AG04450 (cell line): ENCODE data around the gene SPATA46. TPM values are rescaled to one million over a fixed set of nuclear protein-coding genes. Genes with fewer than 3 reads are reported as not detected.
"Not testable (repeated sequence)": the region's sequence is repeated elsewhere in the genome, so short reads cannot be mapped to it uniquely, and the experiment has no call there.

Source experiments
- CTCF ChIA-PET: fragments of 300-600, 350-600 bp; formaldehyde crosslinking; extraction: SDS; loops from one replicate; lab custom pipeline; 2022; ENCODE audit warnings: antibody characterized with exemption, inconsistent platforms; lab: Charles Lee
- POLR2A ChIA-PET: fragments of 350-600 bp; formaldehyde crosslinking; extraction: SDS; loops from one replicate; lab custom pipeline; 2021; ENCODE audit warnings: antibody characterized with exemption, inconsistent platforms; lab: Yijun Ruan, JAX
- DNase-seq: peaks from one replicate; pipeline ENCODE4 v3.0.0-alpha.2; 2011; ENCODE audit warnings: low read depth, low spot score
- H3K27ac ChIP-seq: one replicate; pipeline ENCODE4 v1.5.1; 2012; ENCODE audit warnings: low read depth, low read length, control low read depth
- H3K27me3 ChIP-seq: one replicate; pipeline ENCODE4 v1.6.0; 2012; ENCODE audit warnings: low read length; ENCODE audit not compliant: control insufficient read depth, insufficient read depth
- H3K4me3 ChIP-seq: 2 replicates; pipeline ENCODE4 v1.5.1; 2011; ENCODE audit warnings: mild to moderate bottlenecking, low read depth, low read length, control low read depth
- H3K9me3 ChIP-seq: 2 replicates; pipeline ENCODE4 v1.5.1; 2012; ENCODE audit warnings: low read length; ENCODE audit not compliant: control insufficient read depth, insufficient read depth
- polyA plus RNA-seq: library from polyadenylated mRNA; depleted of rRNA; stranded (reverse); fragments of >200 nt; gene quantifications from 2 replicates; pipeline ENCODE4 v1.2.3, GENCODE V29; 2011
- TF ChIP-seq, protein P1 (sequence below): IDR thresholded peaks from 2 replicates; pipeline ENCODE4 v1.5.1; 2011; ENCODE audit warnings: low read depth, low read length, control low read depth, inconsistent platforms

Gene SPATA46
- polyA plus RNA-seq, 1 experiment: not detected

DNA sequence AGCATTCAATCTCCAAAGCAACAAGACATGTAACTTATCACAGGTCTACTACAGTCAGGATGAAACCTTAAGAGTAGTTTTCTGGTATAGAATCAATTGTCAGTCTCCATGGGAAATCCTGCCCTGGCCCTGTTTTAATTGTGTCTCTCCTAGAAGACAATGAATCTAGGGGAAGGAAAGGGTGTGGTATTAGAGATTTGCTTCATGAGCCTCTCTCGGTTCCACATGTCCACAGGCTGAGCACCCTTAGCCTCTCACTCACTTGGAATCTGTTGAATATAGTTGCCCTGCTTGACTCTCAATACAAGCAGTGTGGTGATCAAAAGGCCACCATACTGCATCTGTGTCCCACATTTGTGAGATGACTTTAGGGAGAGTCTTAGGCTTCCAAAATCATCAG, 17.7 kb downstream of the SPATA46 start:
- peaks cover 2% of the 10 kb centered on the region for H3K27me3 ChIP-seq
- no peak for DNase-seq
- ChIA-PET POLR2A (no interaction called here), CTCF (no interaction called here)
- H3K9me3 ChIP-seq: no peaks in the 10 kb centered on the region
- H3K4me3 ChIP-seq: no peak overlapping the region
- TF ChIP-seq, protein P1, sequence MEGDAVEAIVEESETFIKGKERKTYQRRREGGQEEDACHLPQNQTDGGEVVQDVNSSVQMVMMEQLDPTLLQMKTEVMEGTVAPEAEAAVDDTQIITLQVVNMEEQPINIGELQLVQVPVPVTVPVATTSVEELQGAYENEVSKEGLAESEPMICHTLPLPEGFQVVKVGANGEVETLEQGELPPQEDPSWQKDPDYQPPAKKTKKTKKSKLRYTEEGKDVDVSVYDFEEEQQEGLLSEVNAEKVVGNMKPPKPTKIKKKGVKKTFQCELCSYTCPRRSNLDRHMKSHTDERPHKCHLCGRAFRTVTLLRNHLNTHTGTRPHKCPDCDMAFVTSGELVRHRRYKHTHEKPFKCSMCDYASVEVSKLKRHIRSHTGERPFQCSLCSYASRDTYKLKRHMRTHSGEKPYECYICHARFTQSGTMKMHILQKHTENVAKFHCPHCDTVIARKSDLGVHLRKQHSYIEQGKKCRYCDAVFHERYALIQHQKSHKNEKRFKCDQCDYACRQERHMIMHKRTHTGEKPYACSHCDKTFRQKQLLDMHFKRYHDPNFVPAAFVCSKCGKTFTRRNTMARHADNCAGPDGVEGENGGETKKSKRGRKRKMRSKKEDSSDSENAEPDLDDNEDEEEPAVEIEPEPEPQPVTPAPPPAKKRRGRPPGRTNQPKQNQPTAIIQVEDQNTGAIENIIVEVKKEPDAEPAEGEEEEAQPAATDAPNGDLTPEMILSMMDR: no peak
- no peak overlapping the region for H3K27ac ChIP-seq

DNA sequence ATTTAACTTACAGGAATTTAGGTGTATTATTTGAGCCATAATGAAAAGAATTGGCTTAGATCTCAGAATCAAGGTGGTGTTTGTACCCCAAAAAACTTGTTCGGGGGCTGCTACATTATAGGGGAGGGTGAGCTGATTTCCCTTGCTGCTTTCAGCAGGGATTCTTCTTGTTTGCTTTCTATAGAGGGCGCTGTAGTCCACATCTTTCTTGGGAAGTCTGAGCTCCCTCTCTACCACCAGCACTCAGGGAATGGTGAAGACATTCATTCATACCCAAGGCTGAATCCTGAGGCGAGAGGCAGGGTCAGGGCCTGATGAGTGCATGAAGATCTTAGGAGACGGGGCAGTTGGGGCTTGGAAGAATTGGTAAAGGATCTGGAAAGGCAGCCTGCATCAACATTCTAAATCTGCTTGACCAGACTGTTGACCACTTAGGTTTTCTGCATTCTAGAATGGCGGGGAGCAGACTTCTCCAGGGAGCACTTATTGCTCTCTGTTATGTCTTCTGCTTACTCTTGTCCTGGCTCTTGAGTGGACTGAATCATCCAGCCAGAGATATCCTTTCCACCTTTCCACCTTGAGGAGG, 18.9 kb downstream of the SPATA46 start:
- TF ChIP-seq, protein P1: peak; percentile 44
- CTCF ChIA-PET: interaction anchor here (0.6 to 1.9 kb wide), 9 partner anchors 8 to 488 kb away, joined by 3 to 6 read pairs (median 4); no protein-coding TSS in a partner anchor
- DNase-seq: no peak

DNA sequence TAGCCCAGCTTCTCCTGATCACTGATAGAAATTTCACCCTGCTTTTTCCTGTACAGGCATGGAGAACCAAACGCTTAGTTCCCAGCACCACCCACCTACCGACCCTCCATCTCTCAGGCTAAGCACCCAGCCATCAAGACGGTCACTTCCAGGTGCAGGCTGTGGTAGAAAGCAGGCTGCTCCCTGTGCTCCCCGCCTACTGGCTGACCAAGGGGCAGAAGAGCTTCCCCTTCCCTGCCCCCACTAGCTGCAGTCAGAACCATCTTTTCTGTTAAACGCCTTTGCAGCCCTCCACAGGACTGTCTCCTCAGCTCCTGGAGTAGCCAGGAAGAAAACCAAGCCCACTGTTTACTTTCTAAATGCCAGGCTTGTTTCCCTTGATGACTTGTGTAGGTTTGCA, 23.0 kb downstream of the SPATA46 start:
- ChIA-PET CTCF (interaction anchor here (1.1 kb wide), 1 partner anchor 298 kb away, joined by 3 read pairs; no protein-coding TSS in a partner anchor), POLR2A (no interaction called here)
- TF ChIP-seq, protein P1: no peak
- no peaks in the 10 kb centered on the region for H3K27me3 ChIP-seq
- no peaks in the 10 kb centered on the region for H3K9me3 ChIP-seq
- no peak overlapping the region for H3K4me3 ChIP-seq
- no peak overlapping the region for H3K27ac ChIP-seq
- DNase-seq: no peak

More for the DNA sequence above, 18.9 kb downstream of the SPATA46 start:
- Histone ChIP-seq H3K27ac (no peak overlapping the region), H3K4me3 (no peak overlapping the region), H3K27me3 (no peaks in the 10 kb centered on the region), H3K9me3 (no peaks in the 10 kb centered on the region)
- POLR2A ChIA-PET: no interaction called here

DNA sequence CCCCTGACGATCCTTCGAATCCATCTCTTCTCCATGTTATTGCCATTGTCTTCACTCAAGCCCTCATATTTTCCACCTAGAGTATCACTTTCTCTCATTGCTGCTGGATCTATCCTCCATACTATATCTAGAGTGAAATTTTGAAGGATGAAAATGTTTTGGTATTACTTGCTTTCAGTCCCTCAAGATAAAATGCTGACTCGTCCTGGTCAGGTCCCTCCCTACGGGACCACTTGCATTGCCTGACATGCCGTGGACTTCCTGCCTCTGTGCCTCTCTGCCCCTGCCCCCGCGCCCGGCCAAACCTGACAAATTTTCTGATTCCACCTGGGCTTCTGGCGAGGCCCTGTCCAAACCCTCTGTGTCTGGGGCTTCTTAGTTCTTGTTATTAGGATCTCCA, 23.6 kb downstream of the SPATA46 start:
- CTCF ChIA-PET: no interaction called here
- no peak for DNase-seq
- Histone ChIP-seq H3K27ac (no peak overlapping the region), H3K9me3 (no peaks in the 10 kb centered on the region), H3K4me3 (no peak overlapping the region), H3K27me3 (no peaks in the 10 kb centered on the region)
- POLR2A ChIA-PET: no interaction called here
- TF ChIP-seq, protein P1: no peak

DNA sequence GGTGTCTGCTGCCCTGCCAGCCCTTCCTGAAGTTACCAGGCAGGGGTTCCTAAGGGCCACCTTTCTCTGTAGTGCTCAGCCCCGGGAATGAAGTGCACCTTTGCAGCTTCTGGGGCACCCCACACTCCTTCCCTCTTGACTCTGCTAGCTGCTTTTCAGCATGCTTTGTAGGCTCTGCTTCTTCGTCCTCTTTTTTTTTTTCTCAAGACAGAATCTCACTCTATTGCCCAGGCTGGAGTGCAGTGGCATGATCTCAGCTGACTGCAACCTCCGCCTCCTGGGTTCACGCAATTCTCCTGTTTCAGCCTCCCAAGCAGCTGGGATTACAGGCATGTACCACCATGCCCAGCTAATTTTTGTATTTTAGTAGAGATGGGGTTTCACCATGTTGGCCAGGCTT, 24.8 kb downstream of the SPATA46 start:
- H3K27ac ChIP-seq, H3K4me3 ChIP-seq, POLR2A ChIA-PET, DNase-seq, H3K9me3 ChIP-seq, H3K27me3 ChIP-seq: not testable (repeated sequence)
- CTCF ChIA-PET: interaction anchor here (0.5 kb wide), 1 partner anchor 594 kb away, joined by 5 read pairs; no protein-coding TSS in a partner anchor
